ENCODE results near the gene RELN.

RELN gene

DNA sequence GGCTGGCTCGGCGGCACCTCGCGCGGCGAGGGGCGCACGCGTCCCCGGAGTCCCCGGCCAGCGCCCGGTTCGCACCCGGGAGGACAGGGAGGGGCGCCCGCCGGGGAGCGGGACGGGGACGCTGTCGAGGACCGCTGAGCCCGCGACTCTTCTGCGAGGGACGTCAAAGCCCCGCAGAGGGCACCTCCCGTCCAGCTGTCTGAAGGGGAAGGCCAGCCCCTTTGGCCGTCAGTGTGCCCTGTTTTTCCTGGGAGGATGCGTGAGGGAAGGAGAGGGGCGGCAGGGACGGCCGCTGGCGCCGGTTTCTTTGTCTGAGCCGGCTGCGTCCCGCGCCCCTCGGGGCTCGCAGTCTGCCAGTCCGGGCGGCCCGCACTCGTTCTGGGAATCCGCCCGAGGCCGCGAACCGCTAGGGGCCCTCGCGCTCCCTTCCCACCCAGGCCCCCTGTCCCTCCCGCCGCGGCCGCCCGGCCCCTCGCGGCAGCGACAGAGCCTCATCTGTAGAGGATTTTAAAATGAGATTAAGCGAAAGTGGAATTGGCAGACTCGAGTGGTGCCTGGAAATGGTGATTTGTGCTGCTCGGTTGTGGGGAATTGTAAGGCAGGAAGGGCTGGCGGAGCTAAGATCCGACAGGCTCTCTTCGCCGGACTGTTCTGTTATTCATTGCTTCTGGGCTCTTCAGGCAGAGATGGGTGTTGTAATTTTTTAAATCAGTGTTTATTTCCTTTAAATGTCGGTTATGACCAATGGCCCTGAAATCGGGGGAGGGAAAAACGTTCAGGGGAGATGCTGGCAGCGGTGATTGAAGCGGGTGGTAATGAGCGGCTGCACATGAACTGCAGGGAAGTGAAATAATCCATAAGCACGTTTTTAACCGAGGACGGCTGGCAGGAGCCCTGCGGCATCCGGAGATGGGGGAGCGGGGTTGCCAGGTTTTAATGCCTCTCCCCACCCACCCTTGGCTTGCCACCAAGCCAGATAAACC, 618 bp upstream of the RELN start:
- DNase-seq = peak; percentile 3

DNA sequence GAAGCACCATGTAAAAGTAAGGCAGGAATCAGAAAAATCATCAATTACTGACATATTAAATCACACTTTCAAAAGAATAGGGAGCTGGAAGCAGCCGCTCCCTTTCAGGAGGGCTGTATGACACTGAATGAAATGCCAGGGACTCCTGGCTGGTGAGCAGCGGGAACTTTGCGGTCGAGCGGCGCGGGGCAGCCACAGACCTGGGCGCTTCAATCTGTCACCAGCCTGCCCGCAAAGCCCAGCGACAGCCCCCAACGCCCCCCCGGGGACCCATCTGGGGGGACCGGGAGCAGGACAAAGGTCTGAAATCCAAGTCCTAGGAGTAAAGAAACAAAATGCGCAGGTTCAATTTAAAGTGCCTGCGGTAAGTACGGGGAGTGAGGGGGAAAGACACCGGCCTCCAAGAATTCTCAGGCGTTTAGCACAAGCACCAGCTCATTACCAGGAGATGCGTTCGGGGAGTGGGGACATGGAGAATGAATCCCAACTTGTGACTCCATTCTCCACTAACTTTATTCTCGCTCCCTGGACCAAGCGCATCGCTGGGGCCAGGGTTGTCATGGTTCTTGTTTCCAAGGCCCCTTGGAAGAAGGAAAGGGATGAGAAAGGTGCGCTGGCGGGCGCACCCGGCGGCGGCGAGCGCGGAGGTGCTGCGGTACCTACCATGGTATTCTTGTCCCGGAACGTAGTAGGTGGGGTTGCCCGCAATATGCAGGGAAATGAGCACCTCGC, 824 bp downstream of the RELN start:
- no peak for DNase-seq

- no peak for DNase-seq
These were observed 2.0 kb downstream of the RELN start for GRCh38 chr7:103987451-103987850.

DNA sequence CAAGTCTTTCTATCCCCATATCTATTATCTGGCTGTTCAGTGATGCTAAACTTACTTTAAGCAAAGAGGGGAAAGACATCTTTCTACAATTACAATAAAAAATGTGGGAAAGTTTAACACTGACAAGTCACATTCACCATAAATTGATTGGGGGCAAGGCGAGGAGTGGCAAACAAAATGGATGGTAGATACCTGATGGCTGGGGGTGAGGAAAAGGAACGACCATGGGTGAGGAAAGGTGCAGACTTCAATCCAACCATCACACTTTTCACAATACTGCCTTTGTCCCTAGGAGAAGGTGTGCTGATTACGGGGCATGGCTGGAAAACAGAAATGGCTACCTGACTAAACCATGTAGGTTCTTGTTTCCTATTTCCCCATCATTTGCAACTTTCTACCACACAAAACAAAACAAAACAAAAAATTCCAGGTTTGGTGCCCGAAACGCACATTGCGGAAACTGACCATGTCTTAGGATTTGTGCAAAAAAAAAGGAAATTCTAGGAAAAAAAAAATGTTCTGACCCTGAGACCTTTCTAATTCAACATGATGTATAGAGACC, 3.8 kb downstream of the RELN start:
- DNase-seq = no peak

GRCh38 chr7:103984050-103984449, 5.4 kb downstream of the RELN start:
- DNase-seq = no peak

DNA sequence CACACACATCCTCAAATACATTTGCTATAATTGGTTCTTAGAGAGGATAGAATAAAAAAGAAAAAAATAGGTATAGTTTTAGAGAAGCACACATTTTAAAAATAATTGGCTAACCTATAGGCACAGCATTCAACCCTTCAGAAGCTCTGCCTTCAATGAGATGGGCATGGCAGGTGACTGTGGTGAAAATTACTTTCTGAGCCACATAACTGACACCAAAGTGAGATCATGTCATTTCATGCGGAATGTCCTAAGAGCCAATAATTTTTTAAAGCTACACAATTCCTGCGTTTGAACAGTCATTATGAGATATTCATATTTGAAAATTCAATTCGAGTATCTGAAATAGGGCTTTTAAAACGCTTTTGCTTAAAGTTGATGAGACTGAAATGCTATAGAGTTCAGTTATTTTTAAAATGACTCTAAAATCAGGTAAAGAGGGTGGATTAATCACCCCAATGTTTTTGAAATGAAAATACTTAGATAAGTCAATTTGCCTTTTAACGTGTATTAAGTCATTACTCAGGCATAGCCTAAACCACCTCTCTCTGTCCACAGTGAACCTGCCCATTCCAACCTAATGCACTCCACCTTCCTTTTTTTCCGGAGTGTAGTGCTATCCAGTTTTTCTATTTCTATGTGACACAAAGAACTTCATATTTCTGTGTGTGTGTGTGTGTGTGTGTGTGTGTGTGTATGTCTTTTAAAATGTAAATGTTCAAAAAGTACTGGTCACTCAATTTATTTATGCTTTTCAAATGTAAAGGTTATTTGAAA, 6.1 kb downstream of the RELN start:
- DNase-seq = no peak

- no peak for DNase-seq
These were observed 8.4 kb downstream of the RELN start for GRCh38 chr7:103981003-103981423.

GRCh38 chr7:103972779-103973434, 16.6 kb downstream of the RELN start:
- no peak for DNase-seq

- DNase-seq = no peak
These were observed 22.1 kb downstream of the RELN start for GRCh38 chr7:103967401-103967800.

DNA sequence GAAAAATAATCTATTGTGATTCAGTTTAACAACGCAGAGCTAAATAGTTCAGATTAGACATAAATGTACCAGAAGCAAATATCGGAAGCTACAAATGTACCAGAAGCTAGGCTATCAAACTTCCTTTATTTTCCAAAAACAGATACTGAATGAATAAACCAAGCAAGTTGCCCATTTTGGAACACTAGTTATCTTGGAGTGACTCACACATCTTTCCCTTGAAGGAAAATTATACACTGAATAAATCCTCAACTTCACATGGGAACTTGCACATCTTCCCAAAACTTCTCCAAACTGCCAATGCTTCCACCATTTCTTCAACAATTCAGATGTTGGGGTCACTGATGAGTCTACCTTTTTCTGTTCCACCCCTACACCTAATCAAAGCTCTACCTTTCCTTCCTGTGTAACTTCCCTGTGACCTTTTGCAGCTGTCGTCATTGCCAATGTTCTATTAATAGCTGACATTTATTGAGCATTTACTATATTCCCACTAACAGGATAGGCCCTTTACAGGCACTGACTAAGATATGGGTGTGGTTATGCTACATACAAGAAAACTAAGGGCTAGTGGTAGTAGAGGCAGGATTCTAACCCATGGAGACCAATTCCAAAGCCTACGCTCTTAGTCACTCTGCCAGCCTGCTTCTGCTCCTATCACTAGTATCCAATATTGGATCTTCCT, 22.7 kb downstream of the RELN start:
- DNase-seq = no peak

DNA sequence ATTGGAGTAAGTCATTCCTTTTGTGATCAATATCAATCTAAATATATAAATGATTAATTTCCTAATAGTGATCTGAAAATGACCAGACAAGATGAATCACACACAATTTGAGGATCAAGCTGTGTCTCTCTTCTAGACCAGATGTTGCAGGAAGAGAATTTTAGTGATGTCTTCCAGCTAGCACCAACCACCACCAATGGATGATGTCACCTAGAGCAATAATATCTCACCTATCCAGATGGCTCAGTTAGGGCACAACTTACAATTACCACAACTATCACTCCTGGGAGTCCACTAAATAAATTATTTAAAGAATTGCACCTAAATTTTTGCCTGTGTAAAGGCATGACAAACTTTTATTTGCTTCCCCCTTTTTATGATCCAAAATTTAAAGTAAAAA, 25.2 kb downstream of the RELN start:
- no peak for DNase-seq

GRCh38 chr7:103962070-103962469, 27.4 kb downstream of the RELN start:
- DNase-seq = no peak

GRCh38 chr7:103958284-103958818, 31.1 kb downstream of the RELN start:
- no peak for DNase-seq

DNA sequence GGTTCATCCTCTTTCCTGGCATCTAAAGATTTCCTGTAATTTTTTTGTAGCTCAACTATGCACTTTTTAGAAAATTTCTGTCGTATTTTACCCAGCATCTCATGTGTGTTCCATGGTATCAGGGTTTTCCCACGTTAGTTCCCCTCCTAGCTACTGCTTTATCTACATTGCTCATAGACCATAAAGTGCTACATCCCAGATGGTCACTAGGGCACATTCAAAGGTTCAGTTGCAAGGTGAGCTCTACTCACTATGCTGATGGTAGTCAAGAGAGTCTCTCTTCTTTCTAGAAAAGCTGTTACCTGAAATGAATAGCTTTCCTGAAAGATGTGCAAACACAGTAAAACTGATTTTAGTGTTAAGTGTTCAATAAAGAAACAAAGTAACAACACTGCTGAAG, 33.5 kb downstream of the RELN start:
- DNase-seq = no peak

DNA sequence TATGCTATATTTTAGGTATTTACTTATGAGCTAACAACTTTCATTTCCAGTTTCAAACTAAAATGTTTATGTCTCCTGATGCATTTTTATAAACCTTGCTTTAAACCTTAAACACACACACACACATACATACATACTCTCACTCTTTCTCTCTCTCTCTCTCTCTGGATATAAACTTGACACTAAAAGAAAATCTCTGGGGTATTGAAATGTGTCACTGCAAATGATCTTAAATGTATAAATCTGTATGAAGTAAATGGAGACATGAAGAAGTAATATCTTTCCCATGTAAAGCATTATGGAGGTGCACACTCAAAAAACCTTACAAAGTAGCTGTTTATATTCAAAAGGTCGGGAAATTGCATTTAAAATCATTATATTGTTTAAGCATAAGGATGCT, 37.0 kb downstream of the RELN start:
- DNase-seq = no peak

DNA sequence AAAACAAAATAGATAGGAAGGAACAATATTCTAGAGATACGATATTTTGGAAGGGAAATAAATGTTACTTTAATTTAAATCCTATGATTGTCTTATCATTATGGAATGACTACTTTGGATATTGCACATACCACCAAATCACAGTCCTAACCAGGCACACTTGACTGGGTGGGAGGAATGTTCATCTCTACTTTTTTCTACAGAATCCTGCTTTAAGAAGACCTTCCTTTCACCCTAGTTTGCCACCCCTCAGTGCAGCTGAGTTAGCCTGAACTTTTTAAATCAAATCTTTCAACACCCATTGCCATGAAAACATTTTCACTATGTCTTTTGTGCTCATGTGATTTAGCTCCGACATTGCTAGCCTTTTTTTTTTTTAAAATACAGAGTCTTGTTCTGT, 38.1 kb downstream of the RELN start:
- no peak for DNase-seq

DNA sequence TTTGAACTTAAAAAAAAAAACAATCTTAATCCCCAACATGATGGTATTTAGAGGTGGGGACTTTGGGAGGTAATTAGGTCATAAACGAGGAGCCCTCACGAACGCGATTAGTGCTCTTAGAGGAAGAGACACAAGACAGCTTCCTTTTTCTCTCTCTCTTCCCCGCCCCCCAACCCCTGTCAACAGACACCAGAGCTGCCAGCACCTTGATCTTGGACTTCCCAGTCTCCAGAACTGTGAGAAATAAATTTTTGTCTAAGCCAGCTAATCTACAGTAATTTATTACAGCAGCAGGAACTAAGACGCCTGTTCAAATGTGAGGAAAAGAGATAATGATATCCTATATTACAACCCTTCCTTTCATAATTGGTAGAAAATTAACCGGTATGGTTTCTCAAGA, 40.1 kb downstream of the RELN start:
- DNase-seq = no peak

DNA sequence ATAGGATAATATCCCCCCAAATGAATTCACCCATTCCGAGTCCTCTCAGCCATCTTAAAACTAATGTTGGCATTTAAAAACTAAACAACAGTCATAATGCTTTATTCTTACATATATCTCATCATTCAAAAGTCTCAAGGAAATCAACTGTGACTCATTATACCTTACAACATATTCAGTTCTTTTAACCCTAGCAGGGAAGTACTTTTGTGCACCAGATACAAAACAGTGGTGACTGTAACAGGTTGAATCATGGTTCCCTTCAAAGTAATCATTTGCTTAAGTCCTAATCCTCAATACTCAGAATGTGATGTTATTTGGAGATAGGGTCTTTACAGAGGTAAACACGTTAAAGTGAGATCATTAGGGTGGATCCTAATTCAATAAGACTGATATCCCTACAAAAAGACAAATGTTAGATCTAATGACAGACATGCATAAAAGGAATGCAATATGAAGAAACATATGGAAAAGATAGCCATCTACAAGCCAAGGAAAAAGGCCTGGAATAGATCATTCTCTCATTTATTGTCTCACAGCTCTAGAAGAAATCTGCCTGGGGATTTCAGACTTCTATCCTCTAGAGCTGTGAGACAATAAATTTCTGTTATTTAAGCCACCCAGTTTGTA, 42.3 kb downstream of the RELN start:
- no peak for DNase-seq

GRCh38 chr7:103944230-103944900, 45.1 kb downstream of the RELN start:
- DNase-seq = no peak

GRCh38 chr7:103941976-103942375, 47.5 kb downstream of the RELN start:
- DNase-seq = no peak

All from fibroblast of skin of right quadriceps (primary cell).